ENCODE results near the gene DSCAM. TPM values are rescaled to one million over a fixed set of nuclear protein-coding genes. Genes with fewer than 3 reads are reported as not detected.

Gene DSCAM
- total RNA-seq, 1 experiment from 2014 or later, result 0.13 TPM

GRCh38 chr21:40540216-40540615 is 306.7 kb downstream of the DSCAM start:
- Mint-ChIP-seq H3K9me3 (peaks cover 16% of the 10 kb centered on the region), H3K4me3 (no peak overlapping the region), H3K4me1 (peaks cover 10% of the 10 kb centered on the region), H3K27me3 (ENCODE audit: low read depth) (no peaks in the 10 kb centered on the region; the same call in 1 of the 2 replicates), H3K36me3 (peaks cover 10% of the 10 kb centered on the region), H3K27ac (no peak overlapping the region)
- POLR2A ChIA-PET, result interaction anchor here (0.6 kb wide), 1 partner anchor 25 kb away, joined by 3 read pairs; no protein-coding TSS in a partner anchor
- no peak for DNase-seq (ENCODE audit: low spot score)
- no peak for TF ChIP-seq IRF1 (CRISPR knock-in tag; IDR thresholded peaks at IDR 0.05)
- TF ChIP-seq NR2C2 (CRISPR knock-in tag; IDR thresholded peaks at IDR 0.05), result no peak
- TF ChIP-seq ZBTB43 (CRISPR knock-in tag; IDR thresholded peaks at IDR 0.05), result no peak
- no peak for TF ChIP-seq ATF3 (CRISPR knock-in tag; conservative IDR thresholded peaks at IDR 0.05)
- TF ChIP-seq NR1H2 (CRISPR knock-in tag; IDR thresholded peaks at IDR 0.05), result no peak
- TF ChIP-seq ZNF263 (CRISPR knock-in tag; IDR thresholded peaks at IDR 0.05; ENCODE audit: low read depth), result no peak
- TF ChIP-seq ZSCAN18 (CRISPR knock-in tag; IDR thresholded peaks at IDR 0.05), result no peak
- TF ChIP-seq ZNF423 (CRISPR knock-in tag; IDR thresholded peaks at IDR 0.05), result no peak
- TF ChIP-seq CBFB (CRISPR knock-in tag; IDR thresholded peaks at IDR 0.05; ENCODE audit: low read depth), result no peak
- TF ChIP-seq TCF7 (CRISPR knock-in tag; IDR thresholded peaks at IDR 0.05; ENCODE audit: low read depth), result no peak
- no peak for TF ChIP-seq NFATC4 (CRISPR knock-in tag; IDR thresholded peaks at IDR 0.05)
- no peak for ATAC-seq
- CTCF ChIA-PET, result no interaction called here

- no peak overlapping the region for H3K4me3 Mint-ChIP-seq
- DNase-seq (ENCODE audit: low spot score), result no peak
- peaks cover 12% of the 10 kb centered on the region for H3K9me3 Mint-ChIP-seq
- H3K4me1 Mint-ChIP-seq, result peaks cover 5% of the 10 kb centered on the region; the same call in 1 of the 2 replicates
- CTCF ChIA-PET, result no interaction called here
- POLR2A ChIA-PET, result no interaction called here
- H3K27ac Mint-ChIP-seq, result no peak overlapping the region
- no peaks in the 10 kb centered on the region for H3K27me3 Mint-ChIP-seq (ENCODE audit: low read depth)
- TF ChIP-seq CBFB (CRISPR knock-in tag; IDR thresholded peaks at IDR 0.05; ENCODE audit: low read depth) (no peak), ZNF396 (CRISPR knock-in tag; IDR thresholded peaks at IDR 0.05; ENCODE audit: borderline replicate concordance) (no peak), RORB (CRISPR knock-in tag; IDR thresholded peaks at IDR 0.05) (no peak)
- H3K36me3 Mint-ChIP-seq, result no peaks in the 10 kb centered on the region
- no peak for ATAC-seq
Observed at GRCh38 chr21:40534886-40535285, 312.1 kb downstream of the DSCAM start.

- ATAC-seq (peak; percentile 34), DNase-seq (ENCODE audit: low spot score) (no peak)
- Mint-ChIP-seq H3K4me1 (no peaks in the 10 kb centered on the region), H3K4me3 (no peak overlapping the region), H3K27ac (no peak overlapping the region), H3K9me3 (peaks cover 32% of the 10 kb centered on the region), H3K36me3 (peaks cover 13% of the 10 kb centered on the region), H3K27me3 (ENCODE audit: low read depth) (no peaks in the 10 kb centered on the region)
- TF ChIP-seq ZNF671 (CRISPR knock-in tag; IDR thresholded peaks at IDR 0.05), result no peak
- ChIA-PET CTCF (interaction anchor here (1.1 kb wide), 1 partner anchor 19 kb away, joined by 3 read pairs; no protein-coding TSS in a partner anchor), POLR2A (no interaction called here)
Observed at GRCh38 chr21:40531431-40532110, 315.4 kb downstream of the DSCAM start.

- TF ChIP-seq PREB (CRISPR knock-in tag; IDR thresholded peaks at IDR 0.05; ENCODE audit: borderline replicate concordance), result no peak
- Mint-ChIP-seq H3K27me3 (ENCODE audit: low read depth) (no peaks in the 10 kb centered on the region), H3K36me3 (peaks cover 13% of the 10 kb centered on the region), H3K4me3 (no peak overlapping the region), H3K27ac (no peak overlapping the region), H3K9me3 (peaks cover 32% of the 10 kb centered on the region), H3K4me1 (no peaks in the 10 kb centered on the region)
- ATAC-seq (no peak), DNase-seq (ENCODE audit: low spot score) (no peak)
- ChIA-PET POLR2A (no interaction called here), CTCF (interaction anchor here (1.1 kb wide), 1 partner anchor 18 kb away, joined by 3 read pairs; no protein-coding TSS in a partner anchor)
Observed at GRCh38 chr21:40531016-40531415, 315.9 kb downstream of the DSCAM start.
